ENCODE results near the gene TMEM63B. TPM values are rescaled to one million over a fixed set of nuclear protein-coding genes. Genes with fewer than 3 reads are reported as not detected.
A peak's percentile ranks its signal among the peaks of the same experiment; 100 is the strongest.

TMEM63B gene
- polyA plus RNA-seq, 3 donors, result 1.3 to 25.7 (median 1.9) TPM

GRCh38 chr6:44082872-44083321 lies 44.5 kb upstream of the TMEM63B start:
- H3K27ac ChIP-seq (ENCODE audit: low read depth in 1 of 2, low read length in 2 of 2), result no peak overlapping the region
- no peaks in the 10 kb centered on the region for H3K9me3 ChIP-seq (replicated peaks in 1 of 2; ENCODE audit: control insufficient read depth in 1 of 2, insufficient read depth in 1 of 2, low read length in 2 of 2)
- H4K20me1 ChIP-seq (ENCODE audit: insufficient read depth, low read length), result no peaks in the 10 kb centered on the region
- peaks cover under 1 to 8% of the 10 kb centered on the region in 2 donors for H3K27me3 ChIP-seq (ENCODE audit: control insufficient read depth in 2 of 2, insufficient read depth in 2 of 2, low read length in 2 of 2)
- no peak overlapping the region for H3K4me3 Mint-ChIP-seq
- H3K36me3 ChIP-seq (replicated peaks in 1 of 2; ENCODE audit: control insufficient read depth in 1 of 2, insufficient read depth in 2 of 2, low read length in 2 of 2), result no peaks in the 10 kb centered on the region
- no peak for TF ChIP-seq CTCF (IDR thresholded peaks at IDR 0.05)
- H3K4me3 ChIP-seq (replicated peaks in 1 of 3; ENCODE audit: low read depth in 2 of 3, low read length in 3 of 3), result no peak overlapping the region
- H3K4me1 Mint-ChIP-seq, result peaks cover 1% of the 10 kb centered on the region
- peaks cover 9 to 15% (median 9%) of the 10 kb centered on the region in 3 donors for H3K27me3 Mint-ChIP-seq (ENCODE audit: low read depth in 3 of 3)
- H3K4me2 ChIP-seq (replicated peaks; ENCODE audit: extremely low read depth, low read length, poor library complexity, severe bottlenecking), result no peak overlapping the region
- H3K9me3 Mint-ChIP-seq, result peaks cover 0 to 5% (median 0%) of the 10 kb centered on the region in 7 donors
- peak overlapping the region in 1 of 7 donors; percentile 13 for H3K27ac Mint-ChIP-seq
- intact Hi-C loops (cut with micrococcal nuclease), result no loop called here
- no peak overlapping the region for H3K9ac ChIP-seq (ENCODE audit: insufficient read depth, low read length, poor library complexity, severe bottlenecking)
- no peaks in the 10 kb centered on the region for H3K79me2 ChIP-seq (ENCODE audit: insufficient read depth, low read length)
- H2AFZ ChIP-seq (ENCODE audit: insufficient read depth, low read depth, low read length, poor library complexity, severe bottlenecking), result no peak overlapping the region
- no peaks in the 10 kb centered on the region for H3K4me1 ChIP-seq (ENCODE audit: control insufficient read depth in 1 of 2, insufficient read depth in 2 of 2, low read length in 2 of 2)
- DNase-seq, result no peak
- 84% methylated on average over 5 of the region's 8 CpGs for WGBS (ENCODE audit: insufficient coverage)
- peaks cover 0 to 4% of the 10 kb centered on the region in 2 donors for H3K36me3 Mint-ChIP-seq

GRCh38 chr6:44084231-44085014 lies 42.9 kb upstream of the TMEM63B start:
- H3K4me3 Mint-ChIP-seq, result no peak overlapping the region
- peaks cover 0 to 2% of the 10 kb centered on the region in 2 donors for H3K36me3 Mint-ChIP-seq
- H3K27ac ChIP-seq (ENCODE audit: low read depth in 1 of 2, low read length in 2 of 2), result no peak overlapping the region
- DNase-seq, result no peak
- TF ChIP-seq CTCF (IDR thresholded peaks at IDR 0.05), result no peak
- no peak overlapping the region for H3K9ac ChIP-seq (ENCODE audit: insufficient read depth, low read length, poor library complexity, severe bottlenecking)
- no peaks in the 10 kb centered on the region for H4K20me1 ChIP-seq (ENCODE audit: insufficient read depth, low read length)
- H3K27me3 ChIP-seq (ENCODE audit: control insufficient read depth in 2 of 2, insufficient read depth in 2 of 2, low read length in 2 of 2), result no peaks in the 10 kb centered on the region
- 93% methylated on average over 11 of the region's 13 CpGs for WGBS (ENCODE audit: insufficient coverage)
- H3K4me1 ChIP-seq (ENCODE audit: control insufficient read depth in 1 of 2, insufficient read depth in 2 of 2, low read length in 2 of 2), result no peaks in the 10 kb centered on the region
- intact Hi-C loops (cut with micrococcal nuclease), result no loop called here
- no peaks in the 10 kb centered on the region for H3K36me3 ChIP-seq (replicated peaks in 1 of 2; ENCODE audit: control insufficient read depth in 1 of 2, insufficient read depth in 2 of 2, low read length in 2 of 2)
- H3K9me3 Mint-ChIP-seq, result no peaks in the 10 kb centered on the region
- H3K27me3 Mint-ChIP-seq (ENCODE audit: low read depth in 3 of 3), result peaks cover 0 to 7% (median 2%) of the 10 kb centered on the region in 3 donors
- no peaks in the 10 kb centered on the region for H3K79me2 ChIP-seq (ENCODE audit: insufficient read depth, low read length)
- H3K4me2 ChIP-seq (replicated peaks; ENCODE audit: extremely low read depth, low read length, poor library complexity, severe bottlenecking), result no peak overlapping the region
- H3K4me3 ChIP-seq (replicated peaks in 1 of 3; ENCODE audit: low read depth in 2 of 3, low read length in 3 of 3), result no peak overlapping the region
- H3K27ac Mint-ChIP-seq, result peak overlapping the region in 1 of 7 donors; percentile 50
- H3K9me3 ChIP-seq (replicated peaks in 1 of 2; ENCODE audit: control insufficient read depth in 1 of 2, insufficient read depth in 1 of 2, low read length in 2 of 2), result no peaks in the 10 kb centered on the region
- H2AFZ ChIP-seq (ENCODE audit: insufficient read depth, low read depth, low read length, poor library complexity, severe bottlenecking), result no peak overlapping the region
- H3K4me1 Mint-ChIP-seq, result no peaks in the 10 kb centered on the region
